GM10266 (cell line): ENCODE results near the gene CCL2.

Source experiments
- DNase-seq: peaks from one replicate; pipeline ENCODE4 v3.0.0; 2012; ENCODE audit errors: extremely low spot score
- TF ChIP-seq, protein P1 (sequence below): IDR thresholded peaks from 2 replicates; pipeline ENCODE4 v1.5.1; 2012; ENCODE audit warnings: mild to moderate bottlenecking, low read depth; ENCODE audit not compliant: control insufficient read depth, insufficient read depth; ENCODE audit errors: missing control alignments

The CCL2 gene

GRCh38 chr17:34287875-34288274 is 32.8 kb downstream of the CCL2 start:
- TF ChIP-seq, protein P1, sequence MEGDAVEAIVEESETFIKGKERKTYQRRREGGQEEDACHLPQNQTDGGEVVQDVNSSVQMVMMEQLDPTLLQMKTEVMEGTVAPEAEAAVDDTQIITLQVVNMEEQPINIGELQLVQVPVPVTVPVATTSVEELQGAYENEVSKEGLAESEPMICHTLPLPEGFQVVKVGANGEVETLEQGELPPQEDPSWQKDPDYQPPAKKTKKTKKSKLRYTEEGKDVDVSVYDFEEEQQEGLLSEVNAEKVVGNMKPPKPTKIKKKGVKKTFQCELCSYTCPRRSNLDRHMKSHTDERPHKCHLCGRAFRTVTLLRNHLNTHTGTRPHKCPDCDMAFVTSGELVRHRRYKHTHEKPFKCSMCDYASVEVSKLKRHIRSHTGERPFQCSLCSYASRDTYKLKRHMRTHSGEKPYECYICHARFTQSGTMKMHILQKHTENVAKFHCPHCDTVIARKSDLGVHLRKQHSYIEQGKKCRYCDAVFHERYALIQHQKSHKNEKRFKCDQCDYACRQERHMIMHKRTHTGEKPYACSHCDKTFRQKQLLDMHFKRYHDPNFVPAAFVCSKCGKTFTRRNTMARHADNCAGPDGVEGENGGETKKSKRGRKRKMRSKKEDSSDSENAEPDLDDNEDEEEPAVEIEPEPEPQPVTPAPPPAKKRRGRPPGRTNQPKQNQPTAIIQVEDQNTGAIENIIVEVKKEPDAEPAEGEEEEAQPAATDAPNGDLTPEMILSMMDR = no peak
- DNase-seq = no peak

DNA sequence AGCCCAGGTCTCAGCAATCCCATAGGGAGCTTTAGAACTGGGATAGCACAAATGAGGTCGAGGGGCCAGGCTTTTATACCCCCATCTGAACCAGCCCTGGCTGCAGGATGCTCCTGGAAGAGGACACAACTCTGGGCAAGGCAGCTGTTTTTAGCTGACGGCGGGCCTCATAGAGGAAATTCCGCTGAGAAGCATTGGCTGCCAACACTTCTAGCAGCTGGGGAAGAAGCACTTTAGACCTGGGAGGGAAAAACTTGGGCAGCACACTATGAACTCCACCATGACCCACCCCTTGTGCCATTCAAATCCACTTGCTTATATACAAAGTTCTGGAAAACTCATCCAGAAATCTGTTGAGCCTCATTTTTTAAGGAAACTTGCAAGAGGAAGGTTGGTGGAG is 35.5 kb downstream of the CCL2 start:
- DNase-seq = no peak
- TF ChIP-seq, protein P1 = no peak

- TF ChIP-seq, protein P1 = no peak
- no peak for DNase-seq
Observed at GRCh38 chr17:34291721-34292348, 36.8 kb downstream of the CCL2 start.

DNA sequence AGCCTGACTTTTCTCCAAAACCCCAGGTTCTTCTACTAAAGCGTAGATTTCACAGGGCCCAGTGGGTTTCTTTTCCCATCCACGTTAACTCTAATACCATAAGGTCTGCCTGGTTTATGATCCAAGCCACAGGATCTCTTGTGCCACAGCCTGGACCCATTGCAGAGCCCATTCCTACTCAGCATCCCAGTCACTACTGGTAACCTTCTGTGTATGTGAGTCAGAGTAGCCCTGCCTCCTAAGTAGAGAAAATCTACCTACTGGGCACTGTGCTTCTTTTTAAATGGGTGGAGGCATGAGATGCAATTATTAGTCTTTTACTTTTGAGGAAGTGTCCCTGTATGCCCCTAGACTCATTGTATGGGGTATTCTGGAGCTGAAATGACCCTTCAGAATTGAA is 43.9 kb downstream of the CCL2 start:
- TF ChIP-seq, protein P1 = no peak
- DNase-seq = no peak

DNA sequence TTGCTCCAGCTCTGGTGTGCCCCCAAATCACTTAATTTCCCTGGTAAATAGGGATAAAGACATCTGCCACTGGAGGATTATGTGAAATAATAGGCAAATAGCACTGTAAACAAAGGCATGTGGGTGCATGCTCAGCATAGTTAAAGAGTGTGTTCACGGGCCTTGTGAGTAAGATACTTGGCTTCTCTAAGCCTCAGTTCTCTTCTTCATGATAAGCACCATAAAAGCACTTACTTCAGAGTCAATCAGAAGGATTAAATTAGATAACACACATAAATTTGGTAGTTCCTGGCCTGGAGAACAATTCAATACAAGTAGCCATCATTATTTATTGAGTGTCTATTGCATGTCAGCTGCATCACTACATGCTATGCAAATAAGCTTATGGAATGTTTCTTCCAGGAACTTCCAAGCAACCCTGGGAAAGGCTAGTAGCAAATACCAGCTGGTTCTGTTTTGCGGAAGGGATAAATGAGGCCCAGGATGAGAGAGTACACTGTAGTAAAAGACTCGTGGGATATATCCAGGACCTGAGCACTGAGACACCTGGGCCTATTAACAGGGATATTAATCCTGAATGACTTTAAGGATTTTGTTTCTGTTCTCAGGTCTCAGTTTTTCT is 45.0 kb downstream of the CCL2 start:
- DNase-seq = no peak
- TF ChIP-seq, protein P1 = no peak

- DNase-seq = no peak
Observed at GRCh38 chr17:34300652-34301370, 45.7 kb downstream of the CCL2 start.

More at GRCh38 chr17:34300652-34301370, 45.7 kb downstream of the CCL2 start:
- TF ChIP-seq, protein P1 = no peak
